DMS 273 (cell line): Measurements from ENCODE around the gene FDPS.
"Not testable (repeated sequence)": the region's sequence is repeated elsewhere in the genome, so short reads cannot be mapped to it uniquely, and the experiment has no call there.

Experiments used
- DNase-seq: peaks from one replicate; lab custom pipeline; 2025; ENCODE audit not compliant: unreplicated experiment; lab: John Stamatoyannopoulos, UW

The FDPS gene

DNA sequence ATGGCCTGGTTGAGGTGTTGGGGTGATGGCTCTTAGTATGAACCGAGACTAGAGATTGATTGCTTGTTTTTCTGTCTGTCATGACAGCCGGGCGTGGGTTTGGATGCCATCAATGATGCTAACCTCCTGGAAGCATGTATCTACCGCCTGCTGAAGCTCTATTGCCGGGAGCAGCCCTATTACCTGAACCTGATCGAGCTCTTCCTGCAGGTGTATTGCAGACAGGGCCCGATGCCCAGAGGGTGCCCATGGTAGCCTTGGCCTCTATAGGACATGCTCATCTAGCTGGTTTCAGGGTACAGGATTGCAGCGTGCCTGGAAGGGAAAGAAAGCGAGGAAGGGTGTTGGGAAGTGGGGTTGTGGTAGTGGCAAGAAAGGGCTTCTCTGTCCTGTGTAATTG is 9.4 kb downstream of the FDPS start:
- no peak for DNase-seq

GRCh38 chr1:155319536-155319935 is 10.9 kb downstream of the FDPS start:
- no peak for DNase-seq

DNA sequence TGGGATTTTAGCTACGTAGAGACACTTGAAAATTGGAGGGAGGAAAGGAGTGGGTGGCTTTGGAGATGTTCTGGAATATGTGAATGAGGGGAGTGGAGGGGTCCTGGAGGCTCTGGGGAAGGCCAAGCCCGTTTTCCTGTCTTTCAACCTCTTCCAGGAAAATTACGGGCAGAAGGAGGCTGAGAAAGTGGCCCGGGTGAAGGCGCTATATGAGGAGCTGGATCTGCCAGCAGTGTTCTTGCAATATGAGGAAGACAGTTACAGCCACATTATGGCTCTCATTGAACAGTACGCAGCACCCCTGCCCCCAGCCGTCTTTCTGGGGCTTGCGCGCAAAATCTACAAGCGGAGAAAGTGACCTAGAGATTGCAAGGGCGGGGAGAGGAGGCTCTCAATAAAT is 11.6 kb downstream of the FDPS start:
- no peak for DNase-seq

DNA sequence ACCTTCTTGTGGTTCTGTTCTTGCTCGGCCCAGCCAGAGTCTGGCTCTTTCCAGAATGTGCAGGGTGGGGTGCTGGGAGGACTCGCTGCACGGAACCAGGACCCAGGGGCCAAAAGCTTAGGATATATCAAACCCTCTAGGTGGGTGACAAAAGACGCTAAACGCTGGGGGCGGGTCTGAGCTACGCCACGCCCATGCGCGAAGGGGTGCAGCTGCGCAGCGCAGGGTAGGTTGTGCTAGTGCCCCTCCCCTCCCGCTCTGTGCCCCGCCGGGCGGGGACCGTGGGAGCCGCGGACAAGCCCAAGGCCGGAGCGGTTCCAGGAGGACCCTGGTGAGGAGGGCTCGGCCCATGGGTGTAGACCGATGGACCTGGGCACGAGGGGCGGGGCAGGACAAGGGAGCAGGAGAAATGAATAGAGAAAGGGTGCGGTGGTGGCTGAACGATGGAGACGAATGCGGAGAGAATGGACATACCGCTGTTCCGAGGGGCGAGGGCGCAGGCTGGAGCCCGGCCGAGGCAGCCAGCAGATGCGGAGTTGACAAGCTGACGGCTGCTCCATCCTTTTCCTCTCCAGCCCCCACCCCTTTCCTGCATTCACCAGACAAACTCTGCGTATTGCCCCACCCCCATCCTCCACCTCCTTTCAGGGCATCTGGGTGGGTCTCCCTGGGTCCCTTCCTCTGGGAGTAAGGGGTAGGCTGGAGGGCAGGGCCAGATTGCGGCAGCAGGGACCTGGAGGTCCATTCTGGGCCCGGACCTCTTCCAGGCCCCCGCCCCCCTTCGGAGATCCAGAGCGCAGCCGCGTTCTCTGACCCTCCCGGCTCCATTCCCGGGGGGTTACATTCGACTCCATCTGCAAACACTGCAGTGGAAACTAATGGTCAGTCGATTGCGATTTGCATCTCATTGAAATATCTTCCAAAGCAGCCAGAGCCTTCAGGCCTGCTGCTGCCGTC is 12.3 kb downstream of the FDPS start, which contains the start of gene RUSC1:
Gene RUSC1 (plus strand): TSS at position 234 of the 957 bp plus-strand sequence. CDS start 880 bp downstream, outside the sequence.
- DNase-seq: peak; percentile 56

GRCh38 chr1:155321639-155322503 is 13.2 kb downstream of the FDPS start:
- DNase-seq: peak; percentile 47

DNA sequence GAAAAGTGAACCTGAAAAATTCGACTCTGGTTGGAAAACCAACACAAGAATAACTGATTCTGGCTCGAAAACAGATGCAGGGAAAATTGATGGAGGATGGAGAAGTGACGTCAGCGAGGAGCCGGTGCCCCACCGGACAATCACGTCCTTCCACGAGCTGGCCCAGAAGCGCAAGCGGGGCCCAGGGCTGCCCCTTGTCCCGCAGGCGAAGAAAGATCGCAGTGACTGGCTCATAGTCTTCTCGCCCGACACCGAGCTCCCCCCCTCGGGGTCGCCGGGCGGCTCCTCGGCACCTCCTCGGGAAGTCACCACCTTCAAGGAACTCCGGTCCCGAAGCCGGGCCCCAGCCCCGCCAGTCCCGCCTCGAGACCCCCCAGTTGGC is 13.9 kb downstream of the FDPS start:
- peak; percentile 64 for DNase-seq

DNA sequence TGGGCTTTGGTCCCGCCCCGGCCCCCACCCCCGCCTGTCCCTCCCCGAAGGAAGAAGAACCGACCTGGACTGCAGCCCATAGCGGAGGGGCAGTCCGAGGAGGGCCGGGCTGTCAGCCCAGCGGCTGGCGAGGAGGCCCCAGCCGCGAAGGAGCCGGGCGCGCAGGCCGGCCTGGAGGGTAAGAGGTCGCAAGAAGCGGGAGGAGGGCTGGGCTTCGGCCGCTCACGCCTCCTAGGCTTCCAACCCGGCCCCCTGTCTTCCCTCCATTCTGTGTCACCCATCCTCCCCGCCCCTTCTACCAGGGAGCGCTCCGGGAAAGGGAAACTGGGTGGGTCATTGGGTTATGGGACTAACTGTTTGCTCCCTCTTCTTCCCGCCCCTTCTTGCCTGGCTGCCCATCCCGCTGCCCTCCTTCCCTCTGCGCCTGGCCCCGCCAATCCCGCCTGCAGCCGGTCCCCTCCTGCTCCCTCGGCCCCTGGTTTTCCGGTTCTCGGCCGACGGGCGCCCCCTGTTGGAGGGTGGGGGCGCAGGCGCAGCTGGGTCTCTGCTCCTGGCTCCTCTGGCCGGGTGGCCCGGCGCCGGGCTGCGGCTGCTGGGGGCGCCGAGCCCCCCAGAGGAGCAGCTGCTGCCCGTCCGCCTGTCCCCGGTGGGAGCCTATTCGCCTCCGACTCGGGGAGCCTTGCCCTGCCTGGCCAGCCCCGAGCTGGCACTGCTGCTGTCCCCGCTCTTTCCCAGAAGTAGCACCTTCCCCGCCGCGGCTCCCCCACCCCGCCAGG is 14.5 kb downstream of the FDPS start:
- peak; percentile 95 for DNase-seq

GRCh38 chr1:155323729-155324036 is 15.0 kb downstream of the FDPS start:
- peak; percentile 95 for DNase-seq

GRCh38 chr1:155324037-155324716 is 15.5 kb downstream of the FDPS start:
- DNase-seq: peak; percentile 99

GRCh38 chr1:155324717-155325602 is 16.3 kb downstream of the FDPS start:
- DNase-seq: peak; percentile 84

GRCh38 chr1:155325603-155325893 is 16.9 kb downstream of the FDPS start:
- DNase-seq: no peak

DNA sequence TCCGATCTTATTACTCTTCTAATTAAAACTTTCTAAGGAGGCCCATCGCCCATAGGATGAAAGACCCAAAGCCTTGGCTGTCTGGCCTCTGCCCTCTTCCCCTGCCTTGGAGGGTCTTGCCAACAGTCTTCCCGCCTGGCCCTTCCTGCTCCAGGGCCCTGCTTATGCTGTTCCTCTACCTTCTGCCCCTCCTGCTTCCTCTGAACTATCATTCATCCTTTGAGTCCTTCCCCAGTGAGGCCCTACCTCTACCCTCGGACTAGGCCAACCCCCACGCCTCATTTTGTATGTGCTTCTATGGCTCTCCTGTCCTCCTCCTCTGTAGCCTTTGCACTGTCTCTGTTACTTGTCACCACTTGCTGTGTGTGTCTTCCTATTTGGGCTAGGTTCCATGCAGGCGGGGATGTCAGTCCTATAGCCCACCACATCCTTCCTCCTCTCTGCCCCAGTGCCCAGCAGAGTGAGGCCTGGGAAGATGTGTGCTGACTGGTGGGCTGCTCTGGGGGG is 17.4 kb downstream of the FDPS start:
- DNase-seq: no peak

DNA sequence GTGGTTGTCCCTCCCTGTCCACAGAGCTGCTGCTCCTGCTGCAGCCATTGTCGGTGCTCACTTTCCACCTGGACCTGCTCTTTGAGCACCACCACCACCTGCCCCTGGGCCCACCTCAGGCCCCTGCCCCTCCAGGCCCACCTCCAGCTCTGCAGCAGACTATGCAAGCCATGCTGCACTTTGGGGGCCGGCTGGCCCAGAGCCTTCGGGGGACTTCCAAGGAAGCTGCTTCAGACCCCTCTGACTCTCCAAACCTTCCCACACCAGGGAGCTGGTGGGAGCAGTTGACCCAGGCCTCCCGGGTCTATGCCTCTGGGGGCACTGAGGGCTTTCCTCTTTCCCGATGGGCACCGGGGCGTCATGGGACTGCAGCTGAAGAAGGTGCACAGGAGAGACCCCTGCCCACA is 18.0 kb downstream of the FDPS start:
- DNase-seq: no peak

DNA sequence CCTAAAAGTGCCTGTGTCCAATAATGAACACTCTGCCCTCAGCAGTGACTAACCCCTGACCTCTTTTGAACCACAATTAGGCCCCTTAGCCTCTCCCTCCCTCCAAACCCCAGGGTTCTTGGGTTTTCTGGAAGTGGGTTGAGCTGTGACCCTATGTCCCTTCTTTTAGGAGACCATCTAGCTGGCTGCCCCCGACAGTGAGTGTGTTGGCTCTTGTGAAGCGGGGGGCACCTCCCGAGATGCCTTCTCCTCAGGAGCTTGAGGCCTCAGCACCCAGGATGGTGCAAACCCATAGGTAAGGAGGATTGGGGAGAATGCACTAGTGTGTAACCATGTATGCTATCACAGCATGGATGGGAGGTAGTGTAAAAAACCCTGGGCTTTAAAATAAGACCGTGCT is 19.3 kb downstream of the FDPS start:
- no peak for DNase-seq

DNA sequence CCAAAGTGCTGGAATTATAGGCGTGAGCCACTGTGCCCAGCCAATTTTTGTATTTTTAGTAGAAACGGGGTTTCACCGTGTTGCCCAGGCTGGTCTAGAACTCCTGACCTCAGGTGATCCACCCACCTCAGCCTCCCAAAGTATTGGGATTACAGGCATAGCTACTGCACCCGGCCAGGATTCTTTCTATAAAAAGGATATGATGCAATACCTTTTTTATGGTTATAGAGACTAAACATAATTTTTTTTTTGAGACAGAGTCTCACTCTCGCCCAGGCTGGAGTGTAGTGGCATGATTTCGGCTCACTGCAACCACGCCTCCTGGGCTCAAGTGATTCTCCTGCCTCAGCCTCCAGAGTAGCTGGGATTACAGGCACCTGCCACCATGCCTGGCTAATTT is 20.2 kb downstream of the FDPS start:
- DNase-seq: not testable (repeated sequence)

- no peak for DNase-seq
Measured at GRCh38 chr1:155329980-155330598, 21.4 kb downstream of the FDPS start.

DNA sequence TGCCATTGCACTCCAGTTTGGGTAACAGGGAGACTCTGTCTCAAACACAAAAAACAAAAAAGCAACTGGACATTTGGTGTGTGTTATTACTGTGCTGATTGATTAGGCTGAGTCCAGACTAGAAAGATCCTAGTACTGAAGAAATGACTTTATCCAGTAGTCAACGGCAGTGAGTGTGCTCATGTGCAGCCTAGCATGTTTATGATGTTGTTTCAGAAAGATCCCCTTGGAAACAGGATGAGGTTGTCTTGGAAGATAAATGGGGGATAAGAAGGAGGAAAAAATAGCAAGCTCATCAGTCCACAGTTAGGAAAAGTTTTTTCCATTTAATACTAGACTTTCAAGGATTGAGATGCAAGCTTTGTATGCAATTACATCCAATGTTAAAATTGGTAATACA is 26.3 kb downstream of the FDPS start:
- no peak for DNase-seq

DNA sequence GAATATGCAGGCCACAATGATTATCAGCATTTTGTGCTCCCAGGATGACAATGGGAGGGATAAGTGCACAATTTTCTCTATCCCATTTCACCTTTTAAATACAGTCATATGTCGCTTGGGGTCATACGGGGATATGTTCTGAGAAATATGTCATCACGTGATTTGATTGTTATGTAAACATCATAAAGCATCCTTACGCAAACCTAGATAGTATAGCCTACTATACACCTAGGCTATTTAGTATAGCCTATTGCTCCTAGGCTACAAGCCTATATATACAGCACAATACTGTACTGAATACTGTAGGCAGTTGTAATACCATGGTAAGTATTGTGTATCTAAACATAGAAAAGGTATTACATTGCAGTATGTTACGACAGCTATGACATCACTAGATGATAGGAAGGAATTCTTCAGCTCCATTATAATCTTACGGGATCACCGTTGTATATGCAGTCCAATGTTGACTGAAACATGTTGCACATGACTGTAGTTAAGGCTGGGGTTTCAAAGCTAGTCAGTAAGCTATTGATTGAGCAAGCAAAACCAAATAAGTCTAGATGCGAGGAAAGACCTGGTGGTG is 30.9 kb downstream of the FDPS start:
- no peak for DNase-seq

DNA sequence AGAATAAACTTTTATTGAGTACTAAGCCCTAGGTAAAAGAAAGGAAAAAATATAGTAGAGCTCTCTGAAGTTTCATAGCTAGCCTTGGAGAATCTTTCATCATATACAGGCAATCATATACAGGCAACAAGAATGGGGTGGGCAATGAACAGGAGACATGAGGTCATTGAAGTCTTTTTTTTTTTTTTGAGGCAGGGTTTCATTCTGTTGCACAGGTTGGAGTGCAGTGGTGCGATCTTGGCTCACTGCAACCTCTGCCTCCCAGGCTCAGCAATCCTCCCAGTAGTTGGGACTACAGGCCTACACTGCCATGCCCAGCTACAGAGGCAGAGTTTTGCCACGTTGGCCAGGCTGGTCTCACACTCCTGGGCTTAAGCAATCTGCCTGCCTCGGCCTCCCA is 34.2 kb downstream of the FDPS start:
- no peak for DNase-seq
